Vagina (tissue), 2 donors: ENCODE data around the gene OR52K2. TPM values are rescaled to one million over a fixed set of nuclear protein-coding genes. Genes with fewer than 3 reads are reported as not detected.
"Not testable (repeated sequence)": the region's sequence is repeated elsewhere in the genome, so short reads cannot be mapped to it uniquely, and the experiment has no call there.

Experiments
- DNase-seq, 2 donors: peaks; one replicate each; pipeline ENCODE4 v3.0.0-alpha.2; 2017; ENCODE audit errors: extremely low spot score in 2 of 2
- H3K27ac ChIP-seq: fragments of 200-600 bp; sonication (generic); one replicate; pipeline ENCODE4 v1.5.1; 2019
- H3K27me3 ChIP-seq: fragments of 200-600 bp; sonication (generic); one replicate; pipeline ENCODE4 v1.5.1; 2019
- H3K36me3 ChIP-seq, 2 donors: fragments of 200-600 bp; sonication (generic); one replicate each; pipeline ENCODE4 v1.5.1; 2017 to 2019
- H3K4me1 ChIP-seq: fragments of 200-600 bp; sonication (generic); one replicate; pipeline ENCODE4 v1.5.1; 2019
- H3K4me3 ChIP-seq, 2 donors: fragments of 200-600 bp; sonication (generic); 1 replicate in 1 of 2; 2 replicates in 1 of 2; pipeline ENCODE4 v1.5.1; 2016 to 2019
- H3K9me3 ChIP-seq: fragments of 200-600 bp; sonication (generic); one replicate; pipeline ENCODE4 v1.5.1; 2019
- POLR2A ChIP-seq, 2 donors: fragments of 450-650 bp; IDR thresholded peaks; one replicate each; pipeline ENCODE4 v1.6.1; 2017; ENCODE audit warnings: antibody characterized with exemption in 2 of 2, mild to moderate bottlenecking in 2 of 2, moderate library complexity in 2 of 2
- POLR2AphosphoS5 ChIP-seq, 2 donors: sonication (generic); formaldehyde crosslinking; IDR thresholded peaks; one replicate each; pipeline ENCODE4 v1.9.0; 2017; ENCODE audit warnings: antibody characterized with exemption in 2 of 2, mild to moderate bottlenecking in 2 of 2, low read depth in 1 of 2; ENCODE audit not compliant: insufficient read depth in 1 of 2
- intact Hi-C: fragments of 100-400 bp; cut with DNase I; formaldehyde crosslinking; loops from one replicate; pipeline ENCODE4 v1.15.1; 2023
- total RNA-seq: library from RNA; depleted of rRNA; stranded (reverse); fragments of >200 nt; gene quantifications from one replicate; pipeline ENCODE4 v1.2.3, GENCODE V29; 2016
- TF ChIP-seq, protein P1 (sequence below), 3 experiments: fragments of 450-650 bp in 2 of 3; fragments of 200-600 bp in 1 of 3; sonication (generic) in 1 of 3; IDR thresholded peaks; one replicate each; pipeline ENCODE4 v1.5.1; 2017 to 2019; ENCODE audit warnings: antibody characterized with exemption in 3 of 3, mild to moderate bottlenecking in 2 of 3, moderate library complexity in 2 of 3

Gene OR52K2
- total RNA-seq, 1 donor from 2014 or later: not detected

DNA sequence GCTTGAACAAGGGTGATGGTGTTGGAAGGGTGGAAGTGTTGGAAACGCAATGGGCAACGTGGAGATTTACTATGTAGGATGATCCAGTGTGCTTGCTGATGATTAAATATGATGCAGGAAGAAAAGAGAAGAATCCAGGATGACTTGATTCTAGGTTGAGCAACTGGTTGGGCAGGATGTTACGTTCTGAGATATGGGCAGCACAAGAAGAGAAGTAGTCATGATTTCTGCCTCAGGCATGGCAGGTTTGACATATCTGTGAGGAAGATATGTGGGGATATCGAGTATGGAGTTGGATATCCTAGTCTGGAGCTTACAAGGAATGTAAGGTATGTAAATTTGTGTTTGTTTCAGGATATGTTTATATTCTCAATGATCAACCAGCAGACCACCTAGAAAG, 35.2 kb downstream of the OR52K2 start:
- intact Hi-C loops: no loop called here
- Histone ChIP-seq H3K27me3 (no peaks in the 10 kb centered on the region), H3K36me3 (no peaks in the 10 kb centered on the region), H3K9me3 (no peaks in the 10 kb centered on the region), H3K4me1 (no peaks in the 10 kb centered on the region), H3K4me3 (no peak overlapping the region), H3K27ac (no peak overlapping the region)
- no peak for TF ChIP-seq POLR2AphosphoS5 (IDR thresholded peaks at IDR 0.05; ENCODE audit: insufficient read depth in 1 of 2, low read depth in 1 of 2)
- no peak for TF ChIP-seq POLR2A (IDR thresholded peaks at IDR 0.05)
- no peak for DNase-seq

DNA sequence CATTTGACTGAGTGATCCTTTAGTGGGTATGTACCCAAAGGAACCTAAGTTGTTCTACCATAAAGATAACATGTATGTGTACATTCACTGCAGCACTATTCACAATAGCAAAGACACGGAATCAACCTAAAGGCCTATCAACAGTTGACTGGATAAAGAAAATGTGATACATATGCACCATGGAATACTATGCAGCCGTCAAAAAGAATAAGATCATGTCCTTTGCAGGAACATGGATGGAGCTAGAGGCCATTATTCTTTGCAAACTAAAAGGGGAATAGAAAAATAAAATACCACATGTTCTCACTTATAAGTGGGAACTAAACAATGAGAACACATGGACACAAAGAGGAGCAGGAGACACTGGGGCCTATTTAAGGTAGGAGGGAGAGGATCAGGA, 42.3 kb downstream of the OR52K2 start:
- H3K9me3 ChIP-seq, H3K27me3 ChIP-seq, H3K4me3 ChIP-seq, H3K36me3 ChIP-seq, H3K27ac ChIP-seq, DNase-seq, intact Hi-C loops, H3K4me1 ChIP-seq: not testable (repeated sequence)

DNA sequence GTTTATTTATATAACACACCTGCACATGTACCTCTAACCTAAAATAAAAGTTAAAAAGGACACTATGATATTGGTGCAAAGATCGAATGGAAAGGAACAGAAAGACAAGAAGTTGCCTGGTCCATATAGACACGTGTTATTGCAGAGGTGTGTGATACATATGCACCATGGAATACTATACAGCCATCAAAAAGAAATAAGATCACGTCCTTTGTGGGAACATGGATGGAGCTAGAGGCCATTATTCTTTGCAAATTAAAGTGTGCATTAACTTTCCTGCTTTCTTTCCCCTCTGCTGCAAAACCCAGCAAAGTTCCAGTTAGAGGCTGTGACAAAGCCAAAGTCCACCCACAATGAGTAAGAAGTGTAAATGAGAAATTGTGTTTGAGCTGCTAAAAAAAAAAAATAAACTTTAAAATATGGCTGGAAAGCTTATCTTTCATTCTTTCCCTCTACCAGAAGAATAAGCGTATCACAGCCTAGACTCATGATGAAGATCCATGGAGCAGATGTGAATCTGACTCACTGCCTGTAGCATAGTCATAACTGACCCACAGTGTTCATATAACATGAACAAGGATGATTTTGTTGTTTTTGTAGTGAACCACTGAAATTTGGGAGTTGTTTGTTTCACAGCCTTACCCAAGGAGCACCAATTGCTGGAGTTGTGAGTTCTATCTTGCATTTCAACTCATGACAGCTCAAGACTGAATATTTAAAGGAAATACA, 42.9 kb downstream of the OR52K2 start:
- H3K36me3 ChIP-seq: no peaks in the 10 kb centered on the region
- no peaks in the 10 kb centered on the region for H3K9me3 ChIP-seq
- H3K4me3 ChIP-seq: no peak overlapping the region
- no peak overlapping the region for H3K27ac ChIP-seq
- no peak for DNase-seq
- H3K27me3 ChIP-seq: no peaks in the 10 kb centered on the region
- intact Hi-C loops: no loop called here
- H3K4me1 ChIP-seq: peaks cover 4% of the 10 kb centered on the region
- TF ChIP-seq, protein P1, sequence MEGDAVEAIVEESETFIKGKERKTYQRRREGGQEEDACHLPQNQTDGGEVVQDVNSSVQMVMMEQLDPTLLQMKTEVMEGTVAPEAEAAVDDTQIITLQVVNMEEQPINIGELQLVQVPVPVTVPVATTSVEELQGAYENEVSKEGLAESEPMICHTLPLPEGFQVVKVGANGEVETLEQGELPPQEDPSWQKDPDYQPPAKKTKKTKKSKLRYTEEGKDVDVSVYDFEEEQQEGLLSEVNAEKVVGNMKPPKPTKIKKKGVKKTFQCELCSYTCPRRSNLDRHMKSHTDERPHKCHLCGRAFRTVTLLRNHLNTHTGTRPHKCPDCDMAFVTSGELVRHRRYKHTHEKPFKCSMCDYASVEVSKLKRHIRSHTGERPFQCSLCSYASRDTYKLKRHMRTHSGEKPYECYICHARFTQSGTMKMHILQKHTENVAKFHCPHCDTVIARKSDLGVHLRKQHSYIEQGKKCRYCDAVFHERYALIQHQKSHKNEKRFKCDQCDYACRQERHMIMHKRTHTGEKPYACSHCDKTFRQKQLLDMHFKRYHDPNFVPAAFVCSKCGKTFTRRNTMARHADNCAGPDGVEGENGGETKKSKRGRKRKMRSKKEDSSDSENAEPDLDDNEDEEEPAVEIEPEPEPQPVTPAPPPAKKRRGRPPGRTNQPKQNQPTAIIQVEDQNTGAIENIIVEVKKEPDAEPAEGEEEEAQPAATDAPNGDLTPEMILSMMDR (IDR thresholded peaks at IDR 0.05): no peak
- TF ChIP-seq POLR2AphosphoS5 (IDR thresholded peaks at IDR 0.05; ENCODE audit: insufficient read depth in 1 of 2, low read depth in 1 of 2): no peak
- no peak for TF ChIP-seq POLR2A (IDR thresholded peaks at IDR 0.05)

DNA sequence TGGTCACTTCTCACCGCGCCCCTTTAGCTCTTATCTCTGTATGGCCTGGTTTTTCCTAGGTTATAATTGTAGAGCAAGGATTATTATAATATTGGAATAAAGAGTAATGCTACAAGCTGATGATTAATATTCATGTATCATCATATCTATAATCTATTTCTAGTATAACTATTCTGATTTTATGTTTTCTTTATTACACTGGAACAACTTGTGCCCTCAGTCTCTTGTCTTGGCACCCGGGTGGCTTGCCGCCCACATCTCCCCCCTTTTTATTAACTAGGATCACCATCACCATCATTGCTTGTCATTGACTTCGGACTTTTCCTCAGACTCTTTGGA, 44.4 kb downstream of the OR52K2 start:
- TF ChIP-seq, protein P1 (IDR thresholded peaks at IDR 0.05): no peak
- no peak for TF ChIP-seq POLR2AphosphoS5 (IDR thresholded peaks at IDR 0.05; ENCODE audit: insufficient read depth in 1 of 2, low read depth in 1 of 2)
- TF ChIP-seq POLR2A (IDR thresholded peaks at IDR 0.05): no peak
- Histone ChIP-seq H3K36me3 (no peaks in the 10 kb centered on the region), H3K27me3 (no peaks in the 10 kb centered on the region), H3K4me3 (no peak overlapping the region), H3K4me1 (peaks cover 4% of the 10 kb centered on the region), H3K9me3 (no peaks in the 10 kb centered on the region), H3K27ac (no peak overlapping the region)
- intact Hi-C loops: no loop called here
- no peak for DNase-seq

DNA sequence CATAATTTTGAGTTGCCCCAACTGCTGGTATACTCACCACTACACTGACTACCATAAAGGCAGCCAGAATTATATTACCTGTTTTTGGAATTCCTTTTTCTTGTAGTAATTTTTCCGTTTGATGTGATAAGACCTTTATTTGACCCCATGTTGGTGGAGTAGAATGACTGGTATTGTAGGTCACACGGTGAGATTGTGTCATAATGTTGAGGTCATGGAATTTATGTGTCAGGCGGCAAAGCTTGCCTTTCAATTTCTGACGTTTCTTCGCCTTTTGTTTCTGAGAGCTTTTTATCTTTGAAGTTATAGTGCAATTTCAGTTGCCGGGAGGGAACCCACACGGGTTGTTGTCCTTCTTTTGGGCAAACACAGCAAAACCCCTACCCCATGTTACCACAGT, 46.4 kb downstream of the OR52K2 start:
- intact Hi-C loops: no loop called here
- H3K9me3 ChIP-seq: no peaks in the 10 kb centered on the region
- no peak overlapping the region for H3K4me3 ChIP-seq
- H3K27ac ChIP-seq: no peak overlapping the region
- no peaks in the 10 kb centered on the region for H3K27me3 ChIP-seq
- H3K36me3 ChIP-seq: no peaks in the 10 kb centered on the region
- H3K4me1 ChIP-seq: peaks cover 4% of the 10 kb centered on the region
- TF ChIP-seq POLR2AphosphoS5 (IDR thresholded peaks at IDR 0.05; ENCODE audit: insufficient read depth in 1 of 2, low read depth in 1 of 2) (no peak), POLR2A (IDR thresholded peaks at IDR 0.05) (no peak)
- TF ChIP-seq, protein P1 (IDR thresholded peaks at IDR 0.05): no peak
- DNase-seq: no peak

DNA sequence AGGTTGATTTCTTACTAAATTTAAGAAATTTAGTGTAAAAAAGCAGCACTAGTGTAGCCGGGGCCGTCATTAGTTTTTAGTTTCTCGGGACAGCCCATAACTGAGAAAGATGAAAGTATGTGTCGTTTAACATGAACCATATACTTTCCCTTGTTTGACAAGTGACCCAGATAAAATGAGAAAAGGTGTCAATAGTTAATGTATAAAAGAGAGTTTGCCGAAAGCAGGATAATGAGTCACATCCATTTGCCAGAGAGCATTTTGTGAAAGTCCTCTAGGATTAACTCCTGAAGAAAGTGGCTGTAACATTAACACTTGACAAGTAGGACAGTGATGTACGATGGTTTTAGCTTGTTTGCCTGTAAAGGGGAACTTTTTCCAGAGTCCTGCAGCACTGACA, 46.9 kb downstream of the OR52K2 start:
- Histone ChIP-seq H3K4me1 (peaks cover 4% of the 10 kb centered on the region), H3K27ac (no peak overlapping the region), H3K4me3 (no peak overlapping the region), H3K27me3 (no peaks in the 10 kb centered on the region), H3K9me3 (no peaks in the 10 kb centered on the region), H3K36me3 (no peaks in the 10 kb centered on the region)
- no peak for DNase-seq
- TF ChIP-seq, protein P1 (IDR thresholded peaks at IDR 0.05): no peak
- TF ChIP-seq POLR2AphosphoS5 (IDR thresholded peaks at IDR 0.05; ENCODE audit: insufficient read depth in 1 of 2, low read depth in 1 of 2) (no peak), POLR2A (IDR thresholded peaks at IDR 0.05) (no peak)
- intact Hi-C loops: no loop called here
